HG02973 (cell line): ENCODE results near the gene CPLX3.
"Not testable (repeated sequence)": the region's sequence is repeated elsewhere in the genome, so short reads cannot be mapped to it uniquely, and the experiment has no call there.

Source experiments
- ATAC-seq: cut with Tn5 transposase; IDR thresholded peaks from one replicate; pipeline ENCODE4 v1.9.1; 2021; ENCODE audit warnings: moderate library complexity; ENCODE audit not compliant: unreplicated experiment

CPLX3 gene, protein sequence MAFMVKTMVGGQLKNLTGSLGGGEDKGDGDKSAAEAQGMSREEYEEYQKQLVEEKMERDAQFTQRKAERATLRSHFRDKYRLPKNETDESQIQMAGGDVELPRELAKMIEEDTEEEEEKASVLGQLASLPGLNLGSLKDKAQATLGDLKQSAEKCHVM

DNA sequence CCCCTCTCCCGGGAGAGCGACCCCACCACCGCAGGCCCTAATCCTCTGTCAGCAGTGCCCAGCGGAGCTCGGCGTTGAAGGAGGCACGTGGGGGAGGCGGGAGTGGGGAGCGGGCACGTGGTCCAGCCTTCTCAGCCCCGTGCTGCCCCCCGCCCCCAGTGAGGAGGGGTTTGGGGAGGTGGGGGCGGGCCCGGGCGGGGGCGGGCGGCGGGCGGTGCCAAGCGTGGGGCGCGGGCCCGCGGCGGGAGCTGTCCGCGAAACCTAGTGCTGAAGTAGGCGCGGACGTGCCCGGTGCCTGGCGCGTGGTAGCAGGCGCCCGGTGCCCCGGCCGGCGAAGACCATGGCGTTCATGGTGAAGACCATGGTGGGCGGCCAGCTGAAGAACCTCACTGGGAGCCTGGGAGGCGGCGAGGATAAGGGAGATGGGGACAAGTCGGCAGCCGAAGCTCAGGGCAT, at the start of gene CPLX3:
Gene CPLX3, plus strand, starts transcription at position 264 of the 456 bp plus-strand sequence. Its CDS starts 77 bp downstream, at position 341.
- no peak for ATAC-seq

DNA sequence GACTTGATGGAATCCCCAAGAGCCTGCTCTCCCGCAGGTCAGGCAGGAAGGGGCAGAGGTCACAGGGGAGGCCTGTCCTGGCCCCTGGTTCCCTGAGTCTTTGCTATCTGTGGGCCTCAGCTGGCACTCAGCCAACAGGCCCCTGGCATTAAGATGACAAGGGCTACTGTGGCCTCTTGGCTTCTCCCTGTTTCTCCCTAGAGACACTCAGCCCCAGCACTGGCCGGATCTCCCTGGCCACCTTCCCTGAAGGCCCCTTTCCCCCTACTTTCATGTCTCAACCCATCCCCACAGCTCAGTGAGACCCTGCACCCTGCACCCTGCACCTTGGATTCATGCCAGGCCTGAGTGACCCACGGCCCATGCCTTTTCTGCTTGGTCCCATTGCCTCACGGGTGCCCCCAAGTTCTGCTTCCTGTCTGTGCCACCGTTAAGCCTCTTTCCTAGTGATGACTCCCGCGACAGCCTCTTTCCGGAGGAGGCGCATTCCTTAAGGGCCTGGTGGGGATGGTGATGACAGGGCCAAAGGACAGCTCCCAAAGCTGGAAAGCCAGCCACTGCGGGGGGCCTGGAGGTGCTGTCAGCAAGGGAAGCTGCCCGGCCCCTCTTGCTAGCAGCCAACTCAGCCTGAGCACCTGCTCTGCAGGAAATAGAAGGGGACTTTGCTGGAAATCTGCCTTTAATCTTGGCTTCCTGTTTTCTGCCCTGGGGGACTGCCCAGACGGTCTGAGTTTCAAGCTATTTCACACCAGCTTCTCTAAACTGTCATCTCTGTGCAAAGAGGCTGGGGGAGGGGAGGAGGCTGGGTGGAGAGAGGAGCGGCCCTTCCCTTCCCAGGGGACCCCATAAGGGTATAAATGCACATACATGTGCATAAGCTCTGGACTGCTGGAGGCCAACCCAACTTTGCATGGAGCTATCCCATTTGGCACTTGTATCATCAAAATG, 49.3 kb upstream of the CPLX3 start:
- no peak for ATAC-seq

DNA sequence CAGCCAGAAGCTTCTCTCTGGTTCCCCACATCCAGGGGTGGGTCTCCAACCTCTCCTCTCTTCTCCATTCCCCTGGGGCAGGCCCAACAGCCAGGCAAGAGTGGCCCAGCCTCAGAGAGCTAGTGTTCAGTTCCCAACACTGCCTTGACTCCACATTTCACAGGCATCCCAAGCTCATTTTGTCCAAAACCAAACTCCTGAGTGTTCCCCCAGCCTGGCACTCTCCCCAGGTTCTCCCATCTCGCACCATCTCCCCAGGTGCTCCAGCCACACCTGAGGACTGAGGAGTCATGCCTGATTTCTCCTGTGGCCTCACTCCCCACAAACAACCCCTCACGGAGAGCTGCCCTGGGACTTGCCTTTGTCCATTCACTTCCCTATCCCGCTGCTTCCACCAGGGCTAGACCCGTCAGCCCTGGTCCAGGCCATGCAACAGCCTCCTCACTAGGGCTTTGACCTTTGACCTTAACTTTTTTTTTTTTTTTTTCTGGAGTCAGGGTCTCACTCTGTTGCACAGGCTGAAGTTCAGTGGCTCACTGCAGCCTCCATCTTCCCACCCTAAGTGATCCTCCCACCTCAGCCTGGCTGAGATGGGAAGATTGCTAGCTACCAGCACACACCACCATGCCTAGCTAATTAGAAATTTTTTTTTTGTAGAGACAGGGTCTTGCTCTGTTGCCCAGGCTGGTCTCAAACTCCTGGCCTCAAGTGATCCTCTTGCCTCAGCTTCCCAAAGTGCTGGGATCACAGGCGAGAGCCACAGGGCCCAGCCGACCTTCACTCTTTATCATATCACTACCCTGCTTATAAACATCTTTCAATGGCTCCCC, 48.4 kb upstream of the CPLX3 start:
- no peak for ATAC-seq

DNA sequence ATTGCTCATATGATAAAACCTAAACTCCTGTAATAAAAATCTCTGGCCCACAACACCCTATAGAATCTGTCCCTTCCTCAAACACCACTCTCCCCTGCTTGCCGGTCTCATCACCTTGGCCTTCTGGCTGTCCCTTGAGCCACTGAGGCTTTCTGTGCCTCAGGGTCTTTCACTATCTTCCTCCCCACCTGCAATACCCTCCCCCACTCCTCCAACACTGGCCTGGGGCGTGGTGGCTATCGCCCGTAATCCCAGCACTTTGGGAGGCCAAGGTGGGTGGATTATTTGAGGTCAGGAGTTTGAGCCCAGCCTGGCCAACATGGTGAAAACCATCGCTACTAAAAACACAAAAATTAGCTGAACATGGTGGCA, 47.8 kb upstream of the CPLX3 start:
- no peak for ATAC-seq

DNA sequence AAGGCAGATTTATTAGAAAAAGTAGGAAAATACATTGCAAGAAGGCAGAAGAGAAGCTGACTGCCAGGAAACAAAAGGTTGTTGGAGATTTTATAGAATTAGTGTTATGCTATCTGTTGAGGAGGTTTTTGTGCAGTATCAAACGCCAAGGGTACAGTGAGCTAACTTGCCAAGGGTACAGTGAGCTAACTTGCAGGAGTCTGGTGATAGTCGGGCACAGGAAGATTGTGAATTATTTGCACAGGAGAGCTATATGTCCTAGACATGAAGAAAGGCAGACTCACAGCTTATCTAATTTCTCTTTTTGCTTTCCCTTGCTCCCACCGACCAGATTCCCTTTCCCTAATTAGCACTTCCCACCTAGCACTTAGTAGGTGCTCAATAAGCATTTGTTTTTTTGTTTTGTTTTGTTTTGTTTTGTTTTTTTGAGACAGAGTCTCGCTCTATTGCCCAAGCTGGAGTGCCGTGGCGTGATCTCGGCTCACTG, 47.2 kb upstream of the CPLX3 start:
- ATAC-seq: no peak

DNA sequence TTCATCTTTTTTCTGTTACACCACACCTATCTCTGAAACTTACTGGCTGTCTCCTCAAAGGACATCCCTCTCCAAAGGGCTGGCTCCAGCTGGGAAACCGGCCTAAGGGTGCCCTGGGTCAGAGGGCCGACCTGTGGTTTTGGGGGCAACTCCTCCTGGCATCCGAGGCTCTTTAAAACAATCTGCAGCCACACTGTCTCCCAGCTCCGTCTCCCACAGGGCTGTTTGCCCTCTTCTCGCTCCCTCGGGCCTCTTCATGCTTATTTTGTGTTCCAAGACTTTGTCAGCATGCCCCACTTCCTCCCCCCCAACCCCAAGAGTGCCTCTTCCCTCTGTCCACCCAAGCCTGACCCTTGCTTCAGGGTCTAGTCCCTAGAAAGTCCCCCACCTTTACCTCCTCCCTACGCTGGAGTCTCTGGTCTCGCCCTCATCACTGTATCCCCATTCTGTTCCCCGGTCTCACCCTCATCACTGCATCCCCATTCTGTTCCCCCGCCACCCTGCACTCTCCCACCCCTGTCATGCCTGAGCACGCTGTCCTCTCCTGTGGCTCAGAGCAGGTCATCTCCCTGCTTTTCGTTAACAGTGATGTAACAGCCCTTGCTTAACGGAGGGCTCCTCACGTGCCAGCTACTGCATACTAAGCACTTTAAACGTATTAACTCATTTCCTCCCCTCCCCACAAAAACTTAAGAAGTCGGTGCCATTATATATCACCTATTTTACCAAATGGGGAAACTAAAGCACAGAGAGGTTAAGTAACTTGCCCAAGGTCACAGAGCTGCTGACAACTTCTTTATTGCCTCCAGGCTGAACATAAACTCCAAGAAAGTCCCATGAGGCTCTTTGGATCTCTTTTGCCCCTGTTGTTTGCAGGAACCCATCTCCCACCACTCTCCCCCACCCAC, 45.6 kb upstream of the CPLX3 start:
- no peak for ATAC-seq

DNA sequence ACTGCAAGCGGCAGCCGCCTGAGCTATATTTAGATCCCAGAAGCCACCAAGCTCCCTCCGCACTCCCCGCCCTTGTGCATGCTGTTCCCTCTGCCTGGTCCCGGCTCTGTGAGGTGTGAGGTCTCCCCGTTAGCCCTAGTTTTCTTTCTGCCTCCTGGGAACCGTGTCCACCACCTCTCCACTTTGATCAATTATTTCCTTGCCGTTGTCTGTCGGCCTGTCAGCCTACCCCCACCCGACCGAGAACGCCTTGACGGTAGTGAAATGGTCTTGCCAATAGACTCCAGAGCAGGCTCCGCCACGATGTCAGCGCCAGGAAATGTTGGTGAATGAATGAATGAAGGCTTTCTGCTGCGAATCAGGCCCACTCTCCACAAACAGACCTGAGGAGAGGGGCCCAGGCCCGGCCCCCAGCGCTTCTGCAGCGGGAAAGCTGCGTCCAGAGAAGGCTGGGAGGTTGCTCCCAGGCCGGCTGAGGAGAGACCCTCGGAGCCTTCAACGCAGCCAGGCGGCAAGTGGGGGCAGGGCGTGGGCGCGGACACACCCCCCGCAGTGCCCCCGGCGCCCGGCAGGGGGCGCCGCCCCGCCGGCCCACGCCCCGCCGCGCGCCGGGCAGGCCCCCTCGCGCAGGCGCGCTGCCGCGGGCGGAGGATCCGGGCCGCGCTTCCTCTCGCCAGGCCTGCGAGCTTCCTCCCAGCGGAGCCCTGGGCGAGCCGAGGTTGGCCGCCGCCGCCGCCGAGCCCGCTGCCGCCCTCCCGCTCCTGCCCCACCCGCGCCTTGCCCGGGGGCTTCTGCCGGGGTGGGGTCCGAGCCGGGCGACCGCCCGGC, 44.8 kb upstream of the CPLX3 start, which contains the start of gene CSK:
Gene CSK, plus strand, starts transcription at position 650 of the 828 bp plus-strand sequence. CDS start 16,218 bp downstream, outside the sequence.
- peak; percentile 28 for ATAC-seq

DNA sequence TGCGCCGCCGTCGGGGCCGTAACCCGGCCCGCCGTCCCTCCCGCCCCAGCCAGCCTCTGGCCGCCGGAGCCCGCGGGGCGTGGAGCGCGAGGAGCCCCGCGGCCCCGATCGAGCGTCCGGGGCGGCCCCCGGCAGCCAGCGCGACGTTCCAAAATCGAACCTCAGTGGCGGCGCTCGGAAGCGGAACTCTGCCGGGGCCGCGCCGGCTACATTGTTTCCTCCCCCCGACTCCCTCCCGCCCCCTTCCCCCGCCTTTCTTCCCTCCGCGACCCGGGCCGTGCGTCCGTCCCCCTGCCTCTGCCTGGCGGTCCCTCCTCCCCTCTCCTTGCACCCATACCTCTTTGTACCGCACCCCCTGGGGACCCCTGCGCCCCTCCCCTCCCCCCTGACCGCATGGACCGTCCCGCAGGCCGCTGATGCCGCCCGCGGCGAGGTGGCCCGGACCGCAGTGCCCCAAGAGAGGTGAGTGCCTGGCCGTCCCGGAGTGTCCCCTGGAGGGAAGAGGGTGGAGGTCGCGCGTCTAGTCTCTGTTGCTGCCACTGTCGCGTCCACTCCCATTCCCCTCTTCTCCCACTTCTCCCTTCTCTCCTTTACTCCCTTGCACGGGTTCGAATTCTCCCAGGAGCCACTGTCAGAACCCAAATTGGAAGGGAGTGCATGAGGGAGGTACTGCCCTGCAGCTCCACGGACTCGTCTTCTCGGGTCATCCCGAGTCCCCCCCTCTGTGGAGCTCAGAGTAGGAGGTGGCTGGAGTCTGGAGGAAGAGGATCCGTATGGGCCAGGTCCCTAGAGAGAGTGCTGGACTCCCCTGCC, 44.0 kb upstream of the CPLX3 start:
- peak; percentile 2 for ATAC-seq

DNA sequence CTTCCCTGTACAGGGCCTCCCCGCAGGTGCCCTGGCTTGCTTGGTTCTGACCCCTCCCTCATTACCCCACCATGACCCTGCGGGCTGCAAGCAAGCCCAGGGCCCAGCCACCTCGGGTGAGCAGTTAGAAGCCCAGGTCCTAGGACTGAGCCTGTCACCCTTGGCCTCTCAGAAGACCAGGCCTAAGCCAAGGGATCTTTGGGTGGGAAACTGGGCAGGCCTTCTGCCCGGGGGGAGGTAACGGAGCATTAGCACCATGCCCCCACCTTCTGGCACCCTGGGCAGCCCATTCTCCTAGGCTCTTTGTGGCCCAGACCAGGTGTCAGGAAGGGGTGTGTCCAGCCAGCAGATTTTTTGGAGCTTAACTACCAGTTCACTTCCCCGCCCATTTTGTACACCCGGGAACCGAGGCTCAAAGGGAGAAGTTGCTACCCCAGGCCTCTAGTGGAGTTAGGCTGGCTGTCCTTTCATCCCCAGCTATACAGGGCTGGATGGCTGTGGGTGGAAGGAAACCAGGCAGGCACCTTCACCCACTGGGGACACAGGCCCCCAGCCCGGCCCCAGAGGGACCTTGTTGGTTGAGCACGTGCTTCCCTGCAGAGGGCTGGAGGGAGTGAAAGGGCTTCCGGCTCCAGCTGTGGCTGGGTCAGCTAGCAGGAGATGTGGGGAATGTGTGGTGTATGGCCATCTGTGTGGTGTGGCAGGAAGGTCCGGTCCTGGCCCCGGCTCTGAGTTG, 43.2 kb upstream of the CPLX3 start:
- ATAC-seq: no peak

DNA sequence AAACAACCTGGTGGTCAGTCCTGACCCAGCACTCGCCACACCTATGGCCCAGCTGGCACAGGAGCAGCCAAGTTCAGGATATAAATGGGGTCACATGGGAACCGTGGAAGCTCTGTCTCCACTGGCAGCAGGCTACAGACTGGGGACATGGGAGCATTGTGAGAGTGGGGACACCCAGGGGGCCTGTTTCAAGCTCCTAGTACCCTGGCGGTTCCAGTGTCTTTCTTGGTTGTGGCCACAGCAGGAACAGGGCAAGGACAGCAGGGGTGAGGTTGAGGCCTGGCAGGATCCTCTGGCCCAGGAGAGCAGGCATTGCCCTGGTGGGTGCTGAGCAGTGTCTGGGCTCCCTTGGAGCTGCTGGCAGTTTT, 42.6 kb upstream of the CPLX3 start:
- ATAC-seq: no peak

DNA sequence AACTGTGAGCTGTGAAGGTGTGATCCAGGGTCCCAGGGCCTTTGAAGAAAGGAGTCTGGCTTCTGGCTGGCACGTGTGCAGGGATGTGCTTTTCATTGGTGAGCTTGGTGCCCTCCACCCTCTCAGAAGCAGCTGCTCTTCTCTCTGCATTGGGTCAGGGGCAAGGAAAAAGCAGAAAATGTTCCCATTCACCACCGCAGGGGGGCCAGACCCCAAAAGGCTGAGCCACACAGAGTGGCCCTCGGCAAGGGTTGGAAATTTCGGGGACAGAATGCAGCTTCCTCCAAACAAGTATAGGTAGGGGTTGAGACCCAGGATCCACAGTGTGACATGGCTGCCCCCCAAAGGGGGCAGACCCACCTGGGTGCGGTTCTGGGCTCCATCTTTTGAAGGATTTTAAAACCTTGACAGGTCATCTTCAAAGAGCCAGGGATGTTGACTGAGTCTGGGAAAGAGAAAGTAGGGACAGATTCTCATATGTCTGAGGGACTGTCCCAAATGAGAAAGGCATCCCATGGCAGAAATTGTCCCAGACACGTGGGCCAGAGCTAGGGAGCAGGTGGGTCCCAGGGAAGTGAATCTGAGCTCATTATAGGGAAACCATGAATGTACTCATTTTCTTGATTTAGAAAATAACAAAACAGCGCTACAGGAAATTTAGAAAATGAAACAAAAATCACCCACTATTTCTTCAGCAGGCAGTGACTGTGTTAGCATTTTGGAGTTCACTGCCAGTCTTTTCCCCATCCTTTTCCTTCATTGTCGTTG, 41.8 kb upstream of the CPLX3 start:
- no peak for ATAC-seq

DNA sequence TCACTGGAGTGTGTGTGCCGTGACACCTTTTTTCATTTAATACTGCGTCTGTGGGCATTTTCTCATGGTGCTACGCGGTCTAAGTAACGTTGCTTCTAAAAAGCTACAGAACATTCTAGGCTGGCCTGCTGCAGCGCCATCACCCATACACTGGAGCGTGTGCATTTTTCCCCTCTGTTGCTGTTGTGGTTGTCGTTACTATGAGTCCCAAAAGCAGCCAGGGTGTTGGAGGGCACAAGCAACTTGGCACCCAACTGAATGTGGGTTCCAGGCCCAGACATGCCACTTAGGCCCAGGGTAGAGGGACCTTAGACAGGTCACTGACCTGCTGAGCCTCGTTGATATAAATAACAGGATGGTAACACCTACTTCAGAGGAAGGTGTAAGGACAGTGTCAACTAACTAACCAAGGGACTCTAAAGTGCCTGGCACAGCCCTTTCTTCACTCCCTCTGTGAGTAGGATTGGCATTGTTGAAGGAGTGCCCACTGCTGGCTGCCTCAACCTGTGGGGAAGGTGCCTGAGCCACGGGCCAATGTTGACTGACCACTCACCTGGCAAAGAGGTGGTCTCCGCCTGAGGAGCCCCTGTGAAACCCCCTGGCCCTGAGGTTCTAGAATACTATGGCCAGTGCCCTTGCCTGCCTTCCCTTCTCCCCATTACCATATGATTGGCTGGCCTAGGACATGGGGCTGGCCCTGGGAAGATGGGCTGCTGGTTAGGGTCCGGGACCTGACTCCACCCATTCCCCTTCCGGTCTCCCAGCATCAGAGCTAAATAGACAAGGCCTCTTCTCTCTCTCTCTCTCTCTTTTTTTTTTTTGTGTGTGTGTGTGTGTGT, 41.0 kb upstream of the CPLX3 start:
- no peak for ATAC-seq

DNA sequence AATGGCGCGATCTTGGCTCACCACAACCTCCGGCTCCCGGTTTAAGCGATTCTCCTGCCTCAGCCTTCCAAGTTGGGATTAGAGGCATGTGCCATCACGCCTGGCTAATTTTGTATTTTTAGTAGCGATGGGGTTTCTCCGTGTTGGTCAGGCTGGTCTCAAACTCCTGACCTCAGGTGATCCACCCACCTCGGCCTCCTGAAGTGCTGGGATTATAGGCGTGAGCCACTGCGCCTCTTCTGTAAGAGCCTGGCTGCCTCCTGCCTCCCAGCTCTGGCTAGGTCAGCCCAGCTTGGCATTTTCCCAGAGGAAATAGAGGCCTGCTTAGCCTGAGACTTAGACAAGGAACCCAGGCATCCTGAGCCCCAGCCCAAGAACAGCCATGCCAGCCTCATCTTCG, 40.3 kb upstream of the CPLX3 start:
- ATAC-seq: not testable (repeated sequence)

DNA sequence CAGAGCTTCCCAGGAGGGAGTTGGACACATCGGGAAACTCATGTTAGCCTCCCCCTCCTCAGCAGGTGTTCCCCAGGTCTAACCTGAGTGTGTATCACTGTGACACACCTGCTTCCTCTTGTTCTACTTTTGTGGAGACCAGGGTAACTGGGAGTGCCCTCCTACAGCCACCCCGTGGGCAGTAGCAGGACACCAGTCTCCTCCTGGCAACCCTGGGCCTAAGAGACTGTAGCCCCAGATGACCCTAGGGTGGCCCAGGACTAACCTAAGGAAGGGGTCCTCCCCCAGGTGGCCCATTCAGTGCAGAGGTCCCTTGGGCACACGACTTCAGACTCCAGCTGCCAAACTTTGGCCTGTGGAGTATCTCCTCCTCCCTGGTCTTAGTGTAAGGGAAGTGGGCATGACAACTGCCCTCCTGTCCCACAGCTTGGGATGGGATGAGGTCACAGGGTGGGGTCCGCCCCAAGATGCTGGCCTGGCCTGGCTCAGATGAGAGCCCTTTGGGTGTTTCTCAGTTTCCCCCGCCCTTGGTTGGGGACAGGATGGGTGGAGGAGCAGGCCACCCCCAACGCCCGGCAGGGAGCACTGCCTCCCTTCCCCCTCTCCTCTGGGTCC, 39.8 kb upstream of the CPLX3 start:
- ATAC-seq: no peak

DNA sequence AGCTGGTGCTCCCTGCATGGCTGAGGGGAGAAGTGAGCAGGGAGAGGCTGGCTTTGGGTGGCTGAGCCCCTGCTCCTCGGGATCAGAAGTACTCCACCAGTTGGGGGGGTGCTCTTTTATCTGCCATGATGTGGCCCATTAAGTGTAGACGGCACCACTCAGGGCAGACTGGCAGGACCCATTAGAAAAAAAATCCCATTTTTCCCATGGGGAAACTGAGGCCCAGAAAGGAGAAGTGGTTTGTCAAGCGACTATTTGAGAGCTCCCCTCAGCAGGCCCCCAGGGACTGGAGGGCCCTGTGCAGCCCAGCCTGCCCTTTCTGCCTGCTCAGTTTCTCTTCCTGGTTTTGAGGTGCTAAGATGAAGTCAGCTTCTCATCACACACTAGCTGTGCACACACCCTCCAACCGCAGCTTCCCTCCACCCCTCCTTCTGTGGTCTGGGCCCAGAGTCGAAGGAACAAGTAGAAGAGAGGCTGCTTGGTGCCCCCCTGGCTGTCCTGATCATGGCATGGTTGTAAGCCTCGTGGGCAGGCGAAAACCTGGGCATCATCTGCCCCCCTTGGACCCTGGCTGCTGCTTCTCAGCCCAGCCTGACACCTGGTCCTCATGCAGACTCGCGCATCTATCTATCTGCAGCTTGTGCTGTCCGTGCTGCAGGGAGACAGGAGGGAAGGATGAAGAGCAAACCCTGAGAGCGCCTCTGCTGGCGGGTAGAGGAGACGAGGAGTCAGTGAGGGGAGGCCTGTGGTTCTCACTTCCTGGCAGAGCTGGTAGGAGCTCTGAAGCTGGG, 39.0 kb upstream of the CPLX3 start:
- peak; percentile 36 for ATAC-seq
